Osteocyte (in vitro differentiated cells): Measurements from ENCODE around the gene KATNB1. TPM values are rescaled to one million over a fixed set of nuclear protein-coding genes. Genes with fewer than 3 reads are reported as not detected.

ENCODE experiments used
- DNase-seq: peaks from one replicate; pipeline ENCODE4 v3.0.0; 2021; ENCODE audit warnings: mixed read lengths; ENCODE audit not compliant: unreplicated experiment; ENCODE audit errors: extremely low spot score
- H3K27ac Mint-ChIP-seq: one replicate; pipeline ENCODE4 v1.8.0; 2021; ENCODE audit warnings: mild to moderate bottlenecking, mixed read lengths; ENCODE audit not compliant: unreplicated experiment
- H3K27me3 Mint-ChIP-seq: one replicate; pipeline ENCODE4 v1.8.0; 2021; ENCODE audit warnings: mixed read lengths; ENCODE audit not compliant: unreplicated experiment
- H3K36me3 Mint-ChIP-seq: one replicate; pipeline ENCODE4 v1.8.0; 2021; ENCODE audit warnings: mixed read lengths; ENCODE audit not compliant: unreplicated experiment
- H3K4me1 Mint-ChIP-seq: one replicate; pipeline ENCODE4 v1.8.0; 2021; ENCODE audit warnings: mixed read lengths; ENCODE audit not compliant: unreplicated experiment
- H3K4me3 Mint-ChIP-seq: one replicate; pipeline ENCODE4 v1.8.0; 2021; ENCODE audit warnings: mild to moderate bottlenecking, moderate library complexity, mixed read lengths; ENCODE audit not compliant: unreplicated experiment
- H3K9me3 Mint-ChIP-seq: one replicate; pipeline ENCODE4 v1.8.0; 2021; ENCODE audit warnings: mixed read lengths; ENCODE audit not compliant: unreplicated experiment
- CTCF ChIP-seq: fragments of 200-600 bp; sonication (generic); IDR thresholded peaks from 2 replicates; pipeline ENCODE4 v1.5.0; 2021; ENCODE audit warnings: antibody characterized with exemption, mild to moderate bottlenecking, moderate library complexity
- total RNA-seq: library from RNA; stranded (reverse); gene quantifications from 2 replicates; pipeline ENCODE4 v1.2.1, GENCODE V29; 2021

Gene KATNB1
- total RNA-seq, 1 donor from 2014 or later = 15.9 TPM

GRCh38 chr16:57765160-57765728 is 29.7 kb downstream of the KATNB1 start:
- H3K36me3 Mint-ChIP-seq = peaks cover 38% of the 10 kb centered on the region
- no peaks in the 10 kb centered on the region for H3K9me3 Mint-ChIP-seq

GRCh38 chr16:57766714-57767348 is 31.3 kb downstream of the KATNB1 start:
- Mint-ChIP-seq H3K27me3 (no peaks in the 10 kb centered on the region), H3K27ac (no peak overlapping the region), H3K9me3 (no peaks in the 10 kb centered on the region), H3K4me3 (no peak overlapping the region), H3K36me3 (peaks cover 45% of the 10 kb centered on the region), H3K4me1 (peaks cover 21% of the 10 kb centered on the region)
- no peak for TF ChIP-seq CTCF
- no peak for DNase-seq

More at GRCh38 chr16:57765160-57765728, 29.7 kb downstream of the KATNB1 start:
- no peak for DNase-seq
- H3K4me1 Mint-ChIP-seq = peaks cover 21% of the 10 kb centered on the region
- no peak for TF ChIP-seq CTCF
- H3K27ac Mint-ChIP-seq = no peak overlapping the region
- no peak overlapping the region for H3K4me3 Mint-ChIP-seq
- H3K27me3 Mint-ChIP-seq = no peaks in the 10 kb centered on the region

GRCh38 chr16:57769541-57770145 is 34.1 kb downstream of the KATNB1 start:
- H3K27me3 Mint-ChIP-seq = no peaks in the 10 kb centered on the region
- H3K9me3 Mint-ChIP-seq = no peaks in the 10 kb centered on the region
- H3K36me3 Mint-ChIP-seq = peaks cover 32% of the 10 kb centered on the region
- peaks cover 21% of the 10 kb centered on the region for H3K4me1 Mint-ChIP-seq
- no peak for TF ChIP-seq CTCF
- no peak for DNase-seq
- H3K27ac Mint-ChIP-seq = no peak overlapping the region
- no peak overlapping the region for H3K4me3 Mint-ChIP-seq

GRCh38 chr16:57770361-57770760 is 34.8 kb downstream of the KATNB1 start:
- peaks cover 25% of the 10 kb centered on the region for H3K4me1 Mint-ChIP-seq
- peaks cover 37% of the 10 kb centered on the region for H3K36me3 Mint-ChIP-seq
- DNase-seq = no peak
- no peak overlapping the region for H3K27ac Mint-ChIP-seq
- TF ChIP-seq CTCF = no peak
- no peak overlapping the region for H3K4me3 Mint-ChIP-seq
- H3K27me3 Mint-ChIP-seq = no peaks in the 10 kb centered on the region
- no peaks in the 10 kb centered on the region for H3K9me3 Mint-ChIP-seq

- H3K4me3 Mint-ChIP-seq = no peak overlapping the region
- H3K27ac Mint-ChIP-seq = peak overlapping the region; percentile 38
- no peaks in the 10 kb centered on the region for H3K9me3 Mint-ChIP-seq
- no peak for DNase-seq
- no peaks in the 10 kb centered on the region for H3K27me3 Mint-ChIP-seq
- H3K36me3 Mint-ChIP-seq = peaks cover 30% of the 10 kb centered on the region
- TF ChIP-seq CTCF = no peak
- H3K4me1 Mint-ChIP-seq = peaks cover 25% of the 10 kb centered on the region
Observed at GRCh38 chr16:57771141-57771785, 35.7 kb downstream of the KATNB1 start.
